HEK293 (cell line): ENCODE data around the gene SRL.

Experiments
- IKZF3 ChIP-seq: fragments of 450-650 bp; IDR thresholded peaks from 2 replicates; pipeline ENCODE4 v1.5.0; 2018; ENCODE audit warnings: missing biosample characterization, mild to moderate bottlenecking, missing genetic modification characterization, moderate library complexity
- KLF9 ChIP-seq: fragments of 450-650 bp; formaldehyde crosslinking; IDR thresholded peaks from 2 replicates; pipeline ENCODE4 v1.5.1; 2016; ENCODE audit warnings: missing biosample characterization, missing genetic modification characterization, low read depth
- PRDM4 ChIP-seq: fragments of 450-650 bp; formaldehyde crosslinking; IDR thresholded peaks from 2 replicates; pipeline ENCODE4 v1.5.1; 2017; ENCODE audit warnings: missing biosample characterization, missing genetic modification characterization
- RBAK ChIP-seq: fragments of 450-650 bp; formaldehyde crosslinking; IDR thresholded peaks from 2 replicates; pipeline ENCODE4 v1.5.1; 2016; ENCODE audit warnings: missing biosample characterization, missing genetic modification characterization
- TSHZ1 ChIP-seq: fragments of 450-650 bp; formaldehyde crosslinking; IDR thresholded peaks from 2 replicates; pipeline ENCODE4 v1.5.1; 2016; ENCODE audit warnings: missing biosample characterization, missing genetic modification characterization, borderline replicate concordance
- ZBTB21 ChIP-seq: fragments of 450-650 bp; formaldehyde crosslinking; IDR thresholded peaks from 2 replicates; pipeline ENCODE4 v1.5.1; 2017; ENCODE audit warnings: missing biosample characterization, missing genetic modification characterization
- ZBTB26 ChIP-seq: fragments of 450-650 bp; formaldehyde crosslinking; optimal IDR thresholded peaks from 2 replicates; pipeline ENCODE3; 2016; ENCODE audit warnings: missing biosample characterization, mild to moderate bottlenecking, missing genetic modification characterization
- ZNF26 ChIP-seq: fragments of 450-650 bp; formaldehyde crosslinking; IDR thresholded peaks from 2 replicates; pipeline ENCODE4 v1.5.1; 2016; ENCODE audit warnings: missing biosample characterization, missing genetic modification characterization
- ZNF341 ChIP-seq: fragments of 450-650 bp; formaldehyde crosslinking; IDR thresholded peaks from 2 replicates; pipeline ENCODE4; 2016; ENCODE audit warnings: low read depth, missing biosample characterization, missing genetic modification characterization
- ZNF37A ChIP-seq: fragments of 450-650 bp; IDR thresholded peaks from 2 replicates; pipeline ENCODE4 v1.5.1; 2018; ENCODE audit warnings: missing biosample characterization, missing genetic modification characterization
- ZNF416 ChIP-seq: fragments of 450-650 bp; formaldehyde crosslinking; IDR thresholded peaks from 2 replicates; pipeline ENCODE4 v1.5.1; 2016; ENCODE audit warnings: missing biosample characterization, missing genetic modification characterization
- ZNF548 ChIP-seq: fragments of 450-650 bp; formaldehyde crosslinking; IDR thresholded peaks from 2 replicates; pipeline ENCODE4 v1.5.1; 2016; ENCODE audit warnings: missing biosample characterization, missing genetic modification characterization
- ZNF560 ChIP-seq: fragments of 450-650 bp; formaldehyde crosslinking; IDR thresholded peaks from 2 replicates; pipeline ENCODE4 v1.5.1; 2017; ENCODE audit warnings: missing biosample characterization, missing genetic modification characterization, borderline replicate concordance
- ZNF561 ChIP-seq: fragments of 450-650 bp; IDR thresholded peaks from 2 replicates; pipeline ENCODE4 v1.5.1; 2018; ENCODE audit warnings: missing biosample characterization, missing genetic modification characterization, borderline replicate concordance
- ZNF626 ChIP-seq: fragments of 450-650 bp; sonication (Bioruptor Pico); formaldehyde crosslinking; IDR thresholded peaks from 2 replicates; pipeline ENCODE4 v1.5.1; 2018; ENCODE audit warnings: missing biosample characterization, missing genetic modification characterization, inconsistent platforms
- ZNF654 ChIP-seq: fragments of 450-650 bp; formaldehyde crosslinking; IDR thresholded peaks from 2 replicates; pipeline ENCODE4 v1.5.1; 2016; ENCODE audit warnings: low read depth, missing biosample characterization, missing genetic modification characterization
- ZNF768 ChIP-seq: fragments of 450-650 bp; formaldehyde crosslinking; IDR thresholded peaks from 2 replicates; pipeline ENCODE4 v1.5.1; 2018; ENCODE audit warnings: missing biosample characterization, mild to moderate bottlenecking, missing genetic modification characterization
- TF ChIP-seq, protein P1 (sequence below): fragments of 450-650 bp; formaldehyde crosslinking; IDR thresholded peaks from 2 replicates; pipeline ENCODE4; 2016; ENCODE audit warnings: missing biosample characterization, missing genetic modification characterization
- TF ChIP-seq, protein P2 (sequence below): fragments of 450-650 bp; formaldehyde crosslinking; IDR thresholded peaks from 2 replicates; pipeline ENCODE4 v1.5.1; 2016; ENCODE audit warnings: missing biosample characterization, missing genetic modification characterization

Gene SRL

GRCh38 chr16:4288148-4288921 is 46.5 kb upstream of the SRL start (continued):
- TF ChIP-seq, protein P1, sequence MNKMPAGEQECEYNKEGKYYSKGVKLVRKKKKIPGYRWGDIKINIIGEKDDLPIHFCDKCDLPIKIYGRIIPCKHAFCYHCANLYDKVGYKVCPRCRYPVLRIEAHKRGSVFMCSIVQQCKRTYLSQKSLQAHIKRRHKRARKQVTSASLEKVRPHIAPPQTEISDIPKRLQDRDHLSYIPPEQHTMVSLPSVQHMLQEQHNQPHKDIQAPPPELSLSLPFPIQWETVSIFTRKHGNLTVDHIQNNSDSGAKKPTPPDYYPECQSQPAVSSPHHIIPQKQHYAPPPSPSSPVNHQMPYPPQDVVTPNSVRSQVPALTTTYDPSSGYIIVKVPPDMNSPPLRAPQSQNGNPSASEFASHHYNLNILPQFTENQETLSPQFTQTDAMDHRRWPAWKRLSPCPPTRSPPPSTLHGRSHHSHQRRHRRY (tag by site-specific recombination) = no peak
- no peak for TF ChIP-seq ZBTB21 (tag by site-specific recombination)
- TF ChIP-seq RBAK (tag by site-specific recombination) = no peak
- TF ChIP-seq ZNF560 = no peak
- no peak for TF ChIP-seq ZBTB26
- no peak for TF ChIP-seq ZNF768 (tag by site-specific recombination)
- TF ChIP-seq ZNF341 (tag by site-specific recombination) = no peak
- no peak for TF ChIP-seq ZNF416 (tag by site-specific recombination)
- no peak for TF ChIP-seq ZNF626
- TF ChIP-seq ZNF548 (tag by site-specific recombination) = no peak
- no peak for TF ChIP-seq ZNF561 (tag by site-specific recombination)
- TF ChIP-seq, protein P2, sequence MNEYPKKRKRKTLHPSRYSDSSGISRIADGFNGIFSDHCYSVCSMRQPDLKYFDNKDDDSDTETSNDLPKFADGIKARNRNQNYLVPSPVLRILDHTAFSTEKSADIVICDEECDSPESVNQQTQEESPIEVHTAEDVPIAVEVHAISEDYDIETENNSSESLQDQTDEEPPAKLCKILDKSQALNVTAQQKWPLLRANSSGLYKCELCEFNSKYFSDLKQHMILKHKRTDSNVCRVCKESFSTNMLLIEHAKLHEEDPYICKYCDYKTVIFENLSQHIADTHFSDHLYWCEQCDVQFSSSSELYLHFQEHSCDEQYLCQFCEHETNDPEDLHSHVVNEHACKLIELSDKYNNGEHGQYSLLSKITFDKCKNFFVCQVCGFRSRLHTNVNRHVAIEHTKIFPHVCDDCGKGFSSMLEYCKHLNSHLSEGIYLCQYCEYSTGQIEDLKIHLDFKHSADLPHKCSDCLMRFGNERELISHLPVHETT = no peak
- TF ChIP-seq ZNF654 (tag by site-specific recombination) = peak; percentile 85
- no peak for TF ChIP-seq ZNF26 (tag by site-specific recombination)
- no peak for TF ChIP-seq TSHZ1 (tag by site-specific recombination)
- no peak for TF ChIP-seq KLF9 (tag by site-specific recombination)
- TF ChIP-seq ZNF37A = no peak
- TF ChIP-seq PRDM4 (tag by site-specific recombination) = no peak
- no peak for TF ChIP-seq IKZF3 (tag by site-specific recombination)
